D721Med (cell line): Measurements from ENCODE around the gene MTPN.

Source experiments
- DNase-seq: peaks from one replicate; pipeline ENCODE4 v3.0.0; 2011; ENCODE audit warnings: low spot score; ENCODE audit not compliant: insufficient read length
- FAIRE-seq: peaks from 2 replicates; lab custom pipeline; 2011; peaks lifted over from hg19 to GRCh38; lab: Jason Lieb, UNC
- CTCF ChIP-seq: IDR thresholded peaks from 2 replicates; pipeline ENCODE4 v1.5.1; 2012; ENCODE audit warnings: mild to moderate bottlenecking, control low read depth; ENCODE audit not compliant: insufficient read depth; ENCODE audit errors: missing control alignments

The MTPN gene

GRCh38 chr7:135901585-135902540 is 75.3 kb downstream of the MTPN start:
- TF ChIP-seq CTCF = no peak
- FAIRE-seq (no peak), DNase-seq (no peak)

GRCh38 chr7:135900065-135900546 is 77.1 kb downstream of the MTPN start:
- TF ChIP-seq CTCF = no peak
- no peak for FAIRE-seq
- DNase-seq = no peak

- no peak for TF ChIP-seq CTCF
- FAIRE-seq (no peak), DNase-seq (no peak)
Measured at GRCh38 chr7:135899458-135900064, 77.6 kb downstream of the MTPN start.

DNA sequence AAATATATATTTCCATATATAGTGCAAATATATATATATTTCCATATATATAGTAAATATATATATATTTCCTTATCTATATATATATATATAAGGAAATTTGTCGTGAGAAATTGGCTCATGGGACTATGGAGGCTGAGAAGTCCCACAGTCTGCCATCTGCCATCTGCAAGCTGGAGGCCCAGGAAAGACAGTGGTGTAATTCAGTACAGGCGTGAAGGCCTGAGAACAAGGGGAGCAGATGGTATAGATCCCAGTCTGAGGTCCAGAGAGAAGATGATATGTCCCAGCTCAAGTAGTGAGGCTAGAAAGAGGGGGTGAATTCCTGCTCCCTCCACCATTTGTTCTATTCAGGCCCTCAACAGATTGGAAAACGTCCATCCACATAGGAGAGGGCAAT is 78.9 kb downstream of the MTPN start:
- FAIRE-seq (no peak), DNase-seq (no peak)
- no peak for TF ChIP-seq CTCF

- no peak for TF ChIP-seq CTCF
- FAIRE-seq = no peak
- no peak for DNase-seq
Measured at GRCh38 chr7:135894816-135895215, 82.3 kb downstream of the MTPN start.

- FAIRE-seq (no peak), DNase-seq (no peak)
- no peak for TF ChIP-seq CTCF
Measured at GRCh38 chr7:135889823-135890222, 87.3 kb downstream of the MTPN start.
